ENCODE data around the gene NRSN1. TPM values are rescaled to one million over a fixed set of nuclear protein-coding genes. Genes with fewer than 3 reads are reported as not detected.

Gene NRSN1
- not detected in 2 replicates for total RNA-seq

GRCh38 chr6:24125980-24126379 lies at the start of gene NRSN1:
Gene NRSN1, plus strand, starts transcription at chr6:24126215. Its CDS starts 8,113 bp downstream, at chr6:24134328.

Other genes starting within 250 kb of the NRSN1 start
- 1.1 and 6.1 TPM in 2 replicates for gene DCDC2, start 231.8 kb downstream of the NRSN1 start, total RNA-seq